BLaER1 treated with 17β-estradiol and CSF1 and Interleukin-3, amounts not matched to agents 10 nM and 100 nM (cell line): ENCODE data around the gene DMBX1.

ENCODE experiments used
- H3K27ac ChIP-seq, 11 experiments: shearing (Covaris generic); formaldehyde crosslinking; 2 replicates each; pipeline ENCODE4 v1.8.1; 2022
- H3K27me3 ChIP-seq, 11 experiments: shearing (Covaris generic); formaldehyde crosslinking; 2 replicates each; pipeline ENCODE4 v1.8.1; 2022
- H3K36me3 ChIP-seq, 11 experiments: shearing (Covaris generic); formaldehyde crosslinking; 2 replicates each; pipeline ENCODE4 v1.8.1; 2022
- H3K4me1 ChIP-seq, 10 experiments: shearing (Covaris generic); formaldehyde crosslinking; 2 replicates each; pipeline ENCODE4 v1.8.1; 2022
- H3K4me2 ChIP-seq, 11 experiments: shearing (Covaris generic); formaldehyde crosslinking; 2 replicates each; pipeline ENCODE4 v1.8.1; 2022
- H3K4me3 ChIP-seq, 10 experiments: shearing (Covaris generic); formaldehyde crosslinking; 2 replicates each; pipeline ENCODE4 v1.8.1; 2022
- H3K9ac ChIP-seq, 11 experiments: shearing (Covaris generic); formaldehyde crosslinking; 2 replicates each; pipeline ENCODE4 v1.8.1; 2022
- H3K9me3 ChIP-seq, 11 experiments: shearing (Covaris generic); formaldehyde crosslinking; replicated peaks in 1 of 11; 2 replicates each; pipeline ENCODE4 v1.8.1; 2022
- H4K20me1 ChIP-seq, 11 experiments: shearing (Covaris generic); formaldehyde crosslinking; 2 replicates each; pipeline ENCODE4 v1.8.1; 2022
- Cebpa-rat ChIP-seq, 11 experiments: shearing (Covaris generic); IDR thresholded peaks; 2 replicates each; pipeline ENCODE4 v1.8.1; 2022

The DMBX1 gene

GRCh38 chr1:46532498-46533178 is 43.0 kb downstream of the DMBX1 start:
- Histone ChIP-seq H3K4me2 (peak overlapping the region; percentile 79 to 91 (median 86)), H4K20me1 (peaks cover 0 to 25% (median 5%) of the 10 kb centered on the region in 11 experiments; a peak in 7 of 22 replicates), H3K27ac (peak overlapping the region in 5 of 11 experiments; percentile 2 to 38 (median 13); a peak in 4 of 22 replicates), H3K4me3 (peak overlapping the region; percentile 47 to 67 (median 54)), H3K9ac (peak overlapping the region; percentile 43 to 73 (median 68)), H3K36me3 (no peaks in the 10 kb centered on the region), H3K9me3 (peaks cover 0 to 11% (median 4%) of the 10 kb centered on the region in 11 experiments; a peak in 8 of 22 replicates), H3K27me3 (peaks cover 45 to 85% (median 73%) of the 10 kb centered on the region in 11 experiments), H3K4me1 (peaks cover 0 to 10% (median 6%) of the 10 kb centered on the region in 10 experiments; a peak in 10 of 20 replicates)
- TF ChIP-seq Cebpa-rat (IDR thresholded peaks at IDR 0.05): no peak

- H3K27me3 ChIP-seq: peaks cover 43 to 81% (median 71%) of the 10 kb centered on the region in 11 experiments
- peak overlapping the region; percentile 47 to 67 (median 54) for H3K4me3 ChIP-seq
- H4K20me1 ChIP-seq: peaks cover 0 to 23% (median 5%) of the 10 kb centered on the region in 11 experiments; a peak in 7 of 22 replicates
- H3K9me3 ChIP-seq: peaks cover 0 to 11% (median 4%) of the 10 kb centered on the region in 11 experiments; a peak in 8 of 22 replicates
- H3K27ac ChIP-seq: peak overlapping the region in 6 of 11 experiments; percentile 2 to 38 (median 12); a peak in 5 of 22 replicates
- H3K4me2 ChIP-seq: peak overlapping the region; percentile 79 to 91 (median 86)
- no peak for TF ChIP-seq Cebpa-rat (IDR thresholded peaks at IDR 0.05)
- peak overlapping the region; percentile 43 to 73 (median 68) for H3K9ac ChIP-seq
- peaks cover 0 to 10% (median 6%) of the 10 kb centered on the region in 10 experiments; a peak in 10 of 20 replicates for H3K4me1 ChIP-seq
- H3K36me3 ChIP-seq: no peaks in the 10 kb centered on the region
Measured at GRCh38 chr1:46533179-46533864, 43.7 kb downstream of the DMBX1 start.

- Histone ChIP-seq H3K27me3 (peaks cover 43 to 65% (median 56%) of the 10 kb centered on the region in 11 experiments), H3K9me3 (peaks cover 0 to 11% (median 4%) of the 10 kb centered on the region in 11 experiments; a peak in 8 of 22 replicates), H3K4me3 (no peak overlapping the region)
Measured at GRCh38 chr1:46535063-46535462, 45.4 kb downstream of the DMBX1 start.

GRCh38 chr1:46536527-46536926 is 46.9 kb downstream of the DMBX1 start:
- H3K4me1 ChIP-seq: peaks cover 0 to 10% (median 6%) of the 10 kb centered on the region in 10 experiments; a peak in 10 of 20 replicates
- H3K27me3 ChIP-seq: peaks cover 38 to 50% (median 42%) of the 10 kb centered on the region in 11 experiments
- no peak overlapping the region for H3K27ac ChIP-seq
- no peak overlapping the region for H3K4me2 ChIP-seq
- no peak for TF ChIP-seq Cebpa-rat (IDR thresholded peaks at IDR 0.05)
- no peaks in the 10 kb centered on the region for H3K36me3 ChIP-seq
- H4K20me1 ChIP-seq: peaks cover 0 to 23% (median 5%) of the 10 kb centered on the region in 11 experiments; a peak in 7 of 22 replicates
- peaks cover 0 to 11% (median 4%) of the 10 kb centered on the region in 11 experiments; a peak in 8 of 22 replicates for H3K9me3 ChIP-seq
- H3K4me3 ChIP-seq: no peak overlapping the region
- no peak overlapping the region for H3K9ac ChIP-seq

More at GRCh38 chr1:46535063-46535462, 45.4 kb downstream of the DMBX1 start:
- Histone ChIP-seq H4K20me1 (peaks cover 0 to 23% (median 5%) of the 10 kb centered on the region in 11 experiments; a peak in 7 of 22 replicates), H3K4me1 (peaks cover 0 to 10% (median 6%) of the 10 kb centered on the region in 10 experiments; a peak in 10 of 20 replicates), H3K36me3 (no peaks in the 10 kb centered on the region), H3K4me2 (no peak overlapping the region), H3K27ac (no peak overlapping the region), H3K9ac (no peak overlapping the region)
- no peak for TF ChIP-seq Cebpa-rat (IDR thresholded peaks at IDR 0.05)

- H3K9me3 ChIP-seq: peaks cover 0 to 11% (median 4%) of the 10 kb centered on the region in 11 experiments; a peak in 8 of 22 replicates
- H3K4me3 ChIP-seq: no peak overlapping the region
- peaks cover 0 to 9% (median 6%) of the 10 kb centered on the region in 10 experiments; a peak in 10 of 20 replicates for H3K4me1 ChIP-seq
- H4K20me1 ChIP-seq: peaks cover 0 to 12% (median 0%) of the 10 kb centered on the region in 11 experiments; a peak in 6 of 22 replicates
- no peak for TF ChIP-seq Cebpa-rat (IDR thresholded peaks at IDR 0.05)
- no peaks in the 10 kb centered on the region for H3K36me3 ChIP-seq
- H3K27me3 ChIP-seq: peaks cover 27 to 39% (median 31%) of the 10 kb centered on the region in 11 experiments
- no peak overlapping the region for H3K4me2 ChIP-seq
- no peak overlapping the region for H3K9ac ChIP-seq
- H3K27ac ChIP-seq: no peak overlapping the region
Measured at GRCh38 chr1:46537651-46538050, 48.0 kb downstream of the DMBX1 start.

GRCh38 chr1:46538147-46538546 is 48.5 kb downstream of the DMBX1 start:
- Histone ChIP-seq H3K4me3 (no peak overlapping the region), H3K9me3 (peaks cover 0 to 11% (median 4%) of the 10 kb centered on the region in 11 experiments; a peak in 8 of 22 replicates), H3K4me2 (no peak overlapping the region), H3K4me1 (peaks cover 0 to 6% (median 4%) of the 10 kb centered on the region in 10 experiments; a peak in 10 of 20 replicates), H3K36me3 (no peaks in the 10 kb centered on the region), H4K20me1 (peaks cover 0 to 12% (median 0%) of the 10 kb centered on the region in 11 experiments; a peak in 4 of 22 replicates), H3K27ac (no peak overlapping the region), H3K27me3 (peaks cover 22 to 34% (median 26%) of the 10 kb centered on the region in 11 experiments), H3K9ac (no peak overlapping the region)
- no peak for TF ChIP-seq Cebpa-rat (IDR thresholded peaks at IDR 0.05)
